NCI-H2107 treated with DMSO at 0.1 percent for 48 hours (cell line): ENCODE measurements around the gene CGREF1.
"Not testable (repeated sequence)": the region's sequence is repeated elsewhere in the genome, so short reads cannot be mapped to it uniquely, and the experiment has no call there.

Experiments used
- DNase-seq: peaks from one replicate; lab custom pipeline; 2025; ENCODE audit not compliant: unreplicated experiment; lab: John Stamatoyannopoulos, UW

The CGREF1 gene

DNA sequence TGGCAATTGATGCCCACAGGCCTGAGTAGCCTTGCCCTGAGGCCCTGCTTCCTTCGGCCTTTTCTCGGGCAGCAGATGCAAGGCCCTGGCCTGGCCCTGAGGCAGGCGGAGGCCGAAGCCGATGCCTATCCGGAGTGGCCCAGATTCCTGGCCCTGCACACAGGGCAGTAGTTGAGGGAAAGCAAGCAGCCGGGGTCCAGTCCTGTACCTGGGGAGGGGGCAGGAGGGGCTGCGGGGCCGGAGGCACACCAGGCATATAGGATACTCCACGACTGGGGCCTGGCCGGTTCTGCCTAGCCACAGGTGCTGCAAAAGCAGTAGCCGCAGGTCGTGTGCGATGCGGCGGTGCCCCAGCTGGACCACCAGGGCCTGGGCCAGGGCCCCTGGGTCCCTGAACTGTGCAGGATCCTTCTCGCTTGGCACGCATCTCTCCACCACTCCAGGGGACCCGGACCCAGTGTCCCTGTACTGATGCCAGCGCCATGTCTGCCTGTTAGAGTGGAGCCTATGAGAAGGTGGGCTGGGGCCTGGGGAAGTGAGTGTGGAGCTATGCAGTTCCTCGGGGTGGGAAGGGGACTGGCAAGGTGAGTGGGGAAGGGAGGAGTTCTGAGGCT is 18.5 kb upstream of the CGREF1 start:
- DNase-seq, result no peak

DNA sequence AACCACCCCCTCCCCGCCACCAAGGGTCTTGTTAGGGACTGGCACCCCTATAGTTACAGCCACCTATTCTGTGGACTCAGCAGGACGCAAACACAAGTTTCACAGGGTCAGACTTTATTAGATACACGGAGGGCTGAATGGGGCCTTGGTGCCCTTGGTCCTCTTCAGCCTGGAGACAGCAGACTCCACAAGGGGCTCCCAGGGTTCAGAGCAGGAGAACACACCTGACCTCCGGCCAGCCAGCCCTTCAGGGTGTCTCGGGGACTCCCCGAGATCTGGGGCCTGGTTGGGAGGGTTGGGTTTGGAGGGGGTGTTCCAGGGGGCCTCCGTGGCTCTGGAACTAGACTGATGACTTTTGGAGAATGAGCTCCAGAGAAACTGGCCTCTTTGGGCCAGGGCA is 17.8 kb upstream of the CGREF1 start:
- no peak for DNase-seq

DNA sequence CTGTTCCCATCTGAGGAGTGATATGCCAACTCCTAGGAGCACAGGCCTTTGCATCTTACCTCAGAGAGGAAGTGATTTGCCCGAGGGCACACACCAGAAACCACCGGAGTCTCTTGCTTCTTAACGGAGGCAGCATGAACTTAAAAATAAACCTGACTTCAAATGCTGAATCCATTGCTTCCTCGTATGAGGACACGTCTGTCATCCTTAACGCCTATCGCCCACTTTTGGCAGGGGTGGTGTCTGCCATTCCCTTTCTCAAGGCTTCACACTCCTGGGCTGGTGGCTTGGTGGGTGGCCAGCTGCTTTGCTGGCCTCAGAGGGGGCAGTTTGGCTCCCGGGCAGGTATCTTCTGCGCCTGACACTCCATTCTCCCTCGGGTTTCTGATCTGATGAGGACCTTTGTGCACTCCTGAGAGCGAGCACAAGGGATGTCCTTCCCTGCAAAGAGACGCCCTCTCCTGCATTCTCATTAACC is 16.6 kb upstream of the CGREF1 start:
- DNase-seq, result no peak

DNA sequence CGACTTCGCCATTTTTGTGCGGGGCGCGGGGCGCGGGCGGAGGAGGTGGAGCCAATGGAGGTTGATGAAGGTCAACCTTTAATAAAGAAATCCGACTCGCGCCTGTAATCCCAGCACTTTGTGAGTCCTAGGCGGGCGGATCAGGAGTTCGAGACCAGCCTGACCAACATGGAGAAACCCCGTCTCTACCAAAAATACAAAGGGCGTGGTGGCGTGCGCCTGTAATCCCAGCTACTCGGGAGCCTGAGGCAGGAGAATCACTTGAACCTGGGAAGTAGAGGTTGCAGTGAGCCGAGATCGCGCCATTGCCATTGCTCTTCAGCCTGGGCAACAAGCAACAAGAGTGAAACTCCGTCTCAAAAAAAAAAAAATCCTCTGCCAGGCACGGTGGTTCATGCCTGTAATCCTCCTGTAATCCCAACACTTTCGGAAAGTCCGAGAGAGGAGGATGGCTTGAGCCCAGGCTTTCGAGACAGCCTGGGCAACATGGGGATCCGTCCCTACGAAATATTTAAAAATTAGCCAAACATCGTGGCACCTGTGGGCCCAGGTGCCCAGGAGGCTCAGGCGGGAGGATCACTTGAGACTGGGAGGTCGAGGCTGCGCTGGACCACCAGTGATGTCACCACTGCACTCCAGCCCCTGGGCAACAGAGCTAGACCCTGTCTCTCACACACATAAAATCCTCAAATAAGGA is 16.0 kb upstream of the CGREF1 start:
- no peak for DNase-seq

DNA sequence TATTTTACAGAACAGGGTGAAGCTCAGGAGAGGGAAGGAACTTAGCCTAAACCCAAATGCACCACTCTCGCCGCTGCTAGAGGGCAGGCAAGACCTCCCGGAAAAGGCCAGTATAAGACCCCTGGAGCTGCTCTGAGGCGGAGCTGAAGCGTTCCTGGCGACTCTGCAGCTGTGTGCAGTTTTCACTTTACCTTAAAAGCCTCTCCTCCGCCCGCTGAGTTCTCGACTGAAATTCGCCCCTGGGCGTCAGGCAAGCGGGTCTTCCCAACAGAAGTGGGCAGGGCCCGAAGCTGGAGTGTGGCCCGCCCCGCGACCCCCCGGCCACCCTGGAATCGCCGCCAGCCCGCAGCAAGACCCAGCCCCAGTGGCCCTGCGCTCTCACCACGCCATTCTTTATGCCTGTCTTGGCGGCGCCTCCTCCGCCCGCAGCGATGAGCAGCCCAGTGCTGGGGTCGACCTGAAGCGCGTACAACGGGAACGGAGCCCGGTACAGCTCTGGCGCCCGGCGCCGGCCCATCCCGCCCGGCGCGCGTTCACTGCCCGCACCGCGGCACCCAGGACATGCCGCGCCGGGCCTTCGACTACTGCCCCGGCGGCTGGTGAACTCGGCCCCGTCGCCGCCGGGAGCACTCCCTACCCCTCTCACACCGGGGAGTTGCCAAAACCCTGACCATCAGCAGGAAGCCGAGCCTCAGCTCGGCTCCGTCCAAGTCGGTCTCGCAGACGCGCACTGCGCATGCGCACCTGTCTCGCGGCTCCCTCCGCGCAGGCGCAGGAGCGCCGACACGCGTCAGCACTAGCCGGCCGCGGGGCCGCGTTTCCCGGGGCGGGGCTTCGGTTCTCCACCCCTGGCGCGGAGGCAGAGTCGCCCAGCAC is 15.2 kb upstream of the CGREF1 start, which contains the start of gene PREB:
Gene PREB, minus strand, starts transcription at position 732 of the 876 bp plus-strand sequence. Its CDS starts 215 bp downstream, at position 517.
- peak; percentile 84 for DNase-seq

DNA sequence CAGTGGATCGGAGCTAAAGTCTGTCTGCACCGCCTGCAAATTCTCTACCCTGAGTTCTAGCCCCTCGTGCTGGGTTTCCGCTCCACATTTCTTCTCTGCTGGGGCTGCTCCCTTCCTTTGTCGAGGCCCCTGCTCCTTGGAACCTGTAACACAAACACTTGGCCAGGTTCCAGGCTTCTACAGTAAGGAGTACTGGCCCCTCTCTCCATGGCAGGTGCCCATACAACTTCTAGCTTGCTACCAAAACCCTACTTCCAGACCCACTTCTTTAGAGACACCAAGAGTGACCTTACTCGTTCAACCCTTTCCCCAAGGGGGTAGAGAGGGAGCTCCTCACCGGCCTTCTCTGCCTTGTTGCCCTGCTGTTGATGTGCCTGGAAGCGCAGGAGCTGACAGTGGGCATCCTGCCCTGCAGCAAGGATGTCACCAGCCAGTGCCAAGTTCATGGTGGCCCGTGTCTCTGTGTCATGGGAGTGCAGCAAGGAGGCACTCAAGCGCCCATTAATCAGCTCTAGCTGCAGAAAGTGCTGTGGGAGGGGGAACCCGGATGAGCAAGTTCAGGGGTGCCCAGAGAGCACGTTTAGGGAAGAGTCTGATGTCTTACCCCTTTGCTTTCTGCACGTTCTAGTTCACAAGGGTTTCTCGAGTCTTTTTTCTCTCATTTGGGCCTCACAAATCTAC is 14.4 kb upstream of the CGREF1 start:
- no peak for DNase-seq

DNA sequence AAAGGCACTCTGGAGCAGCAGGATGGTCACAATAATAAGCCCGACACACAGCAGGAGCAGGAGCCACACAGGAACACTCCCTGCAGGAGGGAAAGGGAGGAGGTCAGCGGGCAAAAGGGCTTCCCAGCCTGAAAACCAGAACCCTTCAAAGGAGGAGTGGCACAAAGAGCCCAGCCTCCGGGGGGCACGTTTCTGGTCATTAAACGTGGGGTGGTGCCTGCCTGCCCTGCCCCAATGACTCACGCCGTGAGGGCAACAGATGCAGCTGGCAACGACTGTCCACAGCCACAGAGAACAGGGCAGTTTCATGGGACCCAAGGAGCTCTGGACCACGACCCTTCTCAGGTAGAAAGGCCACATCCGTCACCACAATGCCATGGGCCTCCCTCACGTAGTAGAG is 12.5 kb upstream of the CGREF1 start:
- no peak for DNase-seq

DNA sequence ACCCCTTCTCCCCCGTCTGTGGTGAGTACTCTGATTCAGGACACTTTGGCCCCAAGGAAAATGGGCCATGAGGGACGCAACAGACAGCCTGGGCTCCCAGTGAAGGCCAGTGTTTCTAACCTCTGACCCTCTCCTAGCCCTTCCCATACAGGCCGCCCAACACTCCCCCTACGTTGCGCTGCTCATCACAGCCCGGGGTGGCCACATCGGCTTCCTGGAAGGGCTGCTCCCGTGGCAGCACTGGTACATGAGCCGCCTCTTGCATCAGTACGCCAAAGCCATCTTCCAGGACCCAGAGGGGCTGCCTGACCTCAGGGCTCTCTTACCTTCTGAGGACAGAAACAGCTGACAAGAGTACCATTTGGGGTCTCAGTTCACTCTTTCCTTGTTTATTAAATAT is 11.5 kb upstream of the CGREF1 start:
- DNase-seq, result no peak

DNA sequence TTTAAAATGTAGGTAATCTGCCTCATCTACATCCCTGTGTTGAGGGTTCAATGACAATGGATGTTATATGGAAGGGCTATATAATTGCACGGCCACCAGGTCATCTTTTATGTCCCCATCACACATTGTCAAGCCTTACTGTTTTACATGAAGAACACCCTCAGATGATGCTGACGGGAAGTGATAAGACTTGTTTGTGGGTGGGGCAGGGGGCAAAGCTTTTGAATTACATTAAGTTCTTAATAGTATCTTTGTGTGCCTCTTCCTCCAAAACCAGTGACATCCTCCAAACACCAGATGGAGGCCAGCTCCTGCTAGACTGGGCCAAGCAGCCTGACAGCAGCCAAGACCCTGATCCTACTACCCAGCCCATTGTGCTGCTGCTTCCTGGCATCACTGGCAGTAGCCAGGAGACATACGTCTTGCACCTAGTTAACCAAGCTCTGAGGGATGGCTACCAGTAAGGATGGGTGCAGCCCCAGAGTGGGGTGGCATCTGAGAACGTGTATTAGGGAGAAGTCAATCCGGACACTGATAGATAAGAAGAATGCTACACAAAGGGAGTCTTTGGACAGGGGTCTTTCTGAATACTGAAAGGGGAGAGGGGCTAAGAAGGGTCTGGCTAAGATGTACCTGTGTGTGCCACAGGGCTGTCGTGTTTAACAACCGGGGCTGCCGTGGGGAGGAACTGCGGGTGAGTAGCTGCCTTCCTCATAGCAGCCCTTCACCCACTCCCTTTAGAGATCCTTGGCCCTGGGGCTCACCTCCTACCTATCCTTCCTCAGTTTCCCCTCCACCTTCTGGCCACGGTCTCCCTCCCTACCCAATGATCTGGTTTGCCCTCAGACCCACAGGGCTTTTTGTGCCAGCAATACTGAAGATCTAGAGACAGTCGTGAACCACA is 10.0 kb upstream of the CGREF1 start:
- DNase-seq, result no peak

DNA sequence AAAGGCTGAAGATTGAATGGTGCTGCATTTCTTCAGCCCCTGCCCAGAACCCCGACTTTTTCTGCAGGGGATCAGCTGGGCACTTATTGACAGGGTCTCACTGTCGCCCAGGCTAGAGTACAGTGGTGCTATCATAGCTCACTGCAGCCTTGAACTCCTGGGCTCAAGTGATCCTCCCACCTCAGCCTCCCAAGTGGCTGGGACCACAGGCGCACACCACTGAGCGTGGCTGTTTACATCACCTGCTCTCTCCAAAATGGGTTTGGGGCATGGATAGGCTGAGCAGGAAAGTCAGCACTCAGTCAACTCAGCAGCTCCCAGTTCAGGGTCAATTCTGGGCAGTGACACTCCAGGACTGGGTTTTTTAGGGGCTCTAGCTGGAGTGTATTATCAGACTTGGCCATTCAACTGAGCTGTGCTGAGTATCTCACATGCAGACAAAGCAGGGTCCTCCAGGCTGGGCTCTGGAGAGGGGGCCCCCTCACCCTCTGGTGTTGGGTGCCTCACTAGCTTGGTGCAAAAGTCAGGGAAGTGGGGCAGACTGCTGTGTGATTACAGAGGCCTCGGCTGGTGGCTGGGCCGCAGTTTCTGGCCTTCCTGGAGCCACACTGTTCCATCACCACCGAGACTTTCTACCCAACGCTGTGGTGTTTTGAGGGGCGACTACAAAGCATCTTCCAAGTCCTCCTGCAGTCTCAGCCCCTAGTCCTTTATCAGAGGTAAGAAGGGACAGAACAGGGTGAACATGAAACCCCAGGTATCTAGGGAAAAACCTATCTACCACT is 9.1 kb upstream of the CGREF1 start:
- DNase-seq, result no peak

DNA sequence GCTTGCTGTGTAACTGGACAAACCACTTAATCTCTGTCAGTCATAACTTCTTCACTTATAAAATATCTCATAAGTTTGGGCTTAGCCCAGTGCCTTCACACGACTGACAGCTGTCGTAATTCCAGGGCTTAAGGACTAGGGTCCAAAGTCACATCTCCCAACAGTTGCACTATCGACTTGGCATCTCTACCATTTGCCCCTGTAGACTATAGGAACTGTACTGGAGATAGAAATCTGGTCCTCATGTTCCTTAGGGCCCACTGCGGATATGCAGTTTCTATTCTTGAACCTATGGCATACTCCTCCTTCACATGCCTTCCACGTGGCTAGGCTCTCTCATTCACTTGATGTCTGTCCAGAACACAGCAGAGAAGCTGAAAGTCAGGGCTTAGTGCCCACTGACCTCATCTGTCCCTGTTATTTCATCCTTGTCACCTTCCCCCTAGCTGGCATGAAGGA is 7.4 kb upstream of the CGREF1 start:
- DNase-seq, result no peak

DNA sequence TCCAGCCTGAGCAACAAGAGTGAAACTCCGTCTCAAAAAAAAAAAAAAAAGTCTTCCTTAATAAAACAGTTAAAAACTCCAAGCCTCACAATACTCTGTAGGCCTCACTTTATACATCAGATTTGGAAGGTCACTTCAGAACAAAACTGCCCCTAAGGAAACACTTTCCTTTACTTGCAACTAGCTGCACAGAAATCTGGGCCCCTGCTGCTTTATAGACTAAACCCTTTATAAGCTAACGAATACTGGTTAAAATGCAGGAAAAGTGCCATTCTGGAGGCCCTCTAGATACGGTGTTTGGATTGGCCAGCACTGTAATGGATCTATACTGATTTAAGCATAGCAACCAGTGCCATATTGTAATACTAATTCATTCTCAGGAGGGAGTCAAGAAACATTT is 6.2 kb upstream of the CGREF1 start:
- DNase-seq, result no peak

DNA sequence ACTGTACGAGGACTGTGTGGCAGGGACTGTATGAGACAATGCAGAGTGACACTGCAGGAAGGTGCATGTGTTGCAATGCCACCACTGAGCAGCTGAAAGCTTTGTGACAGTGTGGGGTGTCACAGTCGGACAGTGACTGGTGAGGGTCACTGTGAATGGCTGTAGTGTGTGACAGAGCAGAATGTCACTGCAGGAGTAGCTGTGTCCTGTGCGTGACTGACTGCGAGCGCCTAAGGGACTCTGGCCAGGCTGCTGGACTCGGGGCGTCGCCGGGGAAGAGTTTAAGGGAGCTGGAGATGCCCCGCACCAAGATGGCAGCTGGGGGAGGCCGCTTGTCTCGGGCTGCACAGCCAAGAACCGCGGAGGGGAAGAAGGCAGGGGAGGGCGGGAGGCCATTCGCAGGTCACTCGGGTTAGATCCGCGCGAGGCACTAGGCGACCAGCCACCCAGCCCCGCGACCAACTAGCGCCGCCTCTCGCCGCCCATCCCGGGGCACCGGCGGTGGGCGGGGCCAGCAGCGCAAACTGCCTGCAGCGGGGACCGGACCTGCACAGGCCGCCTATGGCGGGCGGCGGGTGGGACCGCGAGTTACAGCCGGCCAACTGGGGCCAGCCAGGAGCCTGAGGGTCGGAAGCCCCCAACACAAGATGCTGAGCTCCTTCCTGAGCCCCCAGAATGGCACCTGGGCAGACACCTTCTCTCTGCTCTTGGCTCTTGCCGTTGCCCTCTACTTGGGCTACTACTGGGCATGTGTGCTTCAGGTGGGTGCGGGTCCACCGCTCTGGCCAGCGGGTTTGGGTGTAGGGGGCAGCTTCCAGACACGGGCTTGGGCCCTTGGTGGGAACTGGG is 4.6 kb upstream of the CGREF1 start, which contains the start of gene ABHD1:
Gene ABHD1, plus strand, starts transcription at position 514 of the 849 bp plus-strand sequence. Its CDS starts 134 bp downstream, at position 648.
- DNase-seq, result no peak

DNA sequence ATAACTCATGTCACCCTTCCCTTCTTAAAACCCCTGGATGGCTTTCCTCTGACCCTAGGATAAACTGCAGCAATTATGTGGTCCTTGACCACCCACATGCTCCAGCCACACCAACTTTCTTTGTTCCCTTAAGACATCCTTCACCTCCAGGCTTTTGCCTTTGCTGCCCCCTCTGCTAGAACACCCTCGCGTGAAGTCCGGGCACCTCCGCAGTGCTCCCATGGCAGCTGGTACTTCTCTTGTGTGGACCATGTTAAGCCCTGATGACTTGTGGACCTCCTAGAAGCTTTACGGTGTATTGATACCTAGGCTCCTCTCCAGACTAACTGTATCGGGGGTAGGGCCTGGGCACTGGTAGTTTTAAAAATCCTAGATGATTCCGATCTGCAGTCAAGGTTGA is 3.9 kb upstream of the CGREF1 start:
- no peak for DNase-seq

DNA sequence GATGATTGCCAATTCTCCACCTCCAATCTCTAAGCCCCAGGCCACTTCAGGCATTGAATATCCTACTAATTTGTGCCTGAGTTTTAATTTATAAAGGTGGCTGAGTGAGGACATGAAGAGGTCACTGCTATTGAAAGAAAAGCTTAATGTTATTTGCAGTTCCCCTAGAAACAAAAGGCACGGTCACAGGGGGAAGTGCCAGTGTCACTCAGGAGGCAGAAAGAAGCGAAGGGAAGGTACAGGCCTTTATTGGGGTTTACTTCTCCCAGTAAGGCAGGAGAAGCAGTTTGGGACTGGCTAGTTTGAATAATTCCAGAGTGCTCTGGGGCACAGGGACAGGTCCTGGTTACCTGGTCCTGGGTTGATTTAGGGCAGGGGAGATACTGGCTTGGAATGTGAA is 3.0 kb upstream of the CGREF1 start:
- DNase-seq, result no peak

DNA sequence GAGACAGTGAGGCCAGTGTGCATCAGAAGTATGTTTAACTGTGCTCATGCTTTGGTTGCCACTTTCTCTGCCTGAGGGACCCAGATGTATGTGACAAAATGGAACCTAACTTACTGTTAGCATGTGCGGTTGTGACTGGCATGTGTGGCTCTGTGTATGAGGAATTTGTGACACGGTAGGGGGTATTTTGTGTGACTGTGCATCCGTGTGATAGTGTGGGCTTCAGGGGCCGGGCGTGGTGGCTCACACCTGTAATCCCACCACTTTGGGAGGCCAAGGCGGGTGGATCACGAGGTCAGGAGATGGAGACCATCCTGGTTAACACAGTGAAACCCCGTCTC is 372 bp upstream of the CGREF1 start:
- DNase-seq, result not testable (repeated sequence)

DNA sequence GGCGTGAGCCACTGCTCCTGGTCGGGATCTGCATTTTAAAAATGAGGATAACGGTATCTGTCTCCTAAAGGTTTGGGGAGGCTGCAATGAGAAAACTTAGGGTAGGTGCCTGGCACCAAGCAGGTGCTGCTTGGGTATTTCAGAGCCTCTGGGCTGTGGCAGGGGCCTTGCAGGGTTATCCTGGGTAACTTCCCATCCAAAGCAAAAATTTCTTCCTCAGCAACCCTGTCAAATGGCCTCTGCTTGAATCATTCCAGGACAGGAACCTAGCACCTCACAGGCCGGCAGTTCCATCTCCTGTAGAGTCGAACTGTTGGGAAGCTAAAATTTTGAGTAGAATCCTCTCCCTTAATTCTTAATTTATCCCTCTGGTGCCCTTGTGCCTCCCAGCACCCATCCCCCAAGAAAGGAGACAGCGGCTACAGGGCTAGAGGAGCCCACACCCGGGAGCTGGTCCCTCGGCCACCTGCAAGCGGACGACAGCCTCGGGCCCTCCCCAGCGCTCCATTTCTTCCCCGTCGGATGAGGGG is 868 bp downstream of the CGREF1 start:
- no peak for DNase-seq

DNA sequence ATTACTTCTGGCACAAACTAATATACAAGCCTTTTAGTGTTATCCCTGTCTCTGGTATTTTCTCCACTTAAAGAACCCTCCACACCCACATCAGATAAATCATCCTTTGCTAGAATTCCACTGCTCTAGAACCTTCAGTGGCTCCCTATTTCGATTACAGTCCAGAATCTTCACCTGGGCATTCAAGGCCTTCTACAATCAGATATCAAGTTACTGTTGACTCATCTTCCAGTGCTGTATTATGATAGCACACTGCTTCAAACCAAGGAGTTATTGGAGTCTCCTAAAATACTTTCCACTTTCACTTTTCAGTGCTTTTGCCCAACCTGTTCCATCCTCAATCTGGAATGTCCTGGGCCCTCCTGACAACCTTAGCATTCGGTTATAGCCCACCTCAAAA is 3.4 kb downstream of the CGREF1 start:
- no peak for DNase-seq
